ENCODE data around the gene WRNIP1. TPM values are rescaled to one million over a fixed set of nuclear protein-coding genes. Genes with fewer than 3 reads are reported as not detected.
A peak's percentile ranks its signal among the peaks of the same experiment; 100 is the strongest.

Gene WRNIP1
- total and polyA plus RNA-seq, 2 of the 13 experiments (the other 11 are each of a cell fraction or from before 2014, with no cell fraction given): 77.7 to 90.3 TPM

- Histone ChIP-seq H3K4me3 (replicated peaks in 1 of 3; ENCODE audit: insufficient read depth in 1 of 3, low read depth in 2 of 3, low read length in 3 of 3) (no peak overlapping the region), H2AFZ (ENCODE audit: low read length) (no peak overlapping the region), H3K9me3 (ENCODE audit: low read length) (no peaks in the 10 kb centered on the region), H3K27me3 (ENCODE audit: control insufficient read depth in 1 of 2, insufficient read depth in 2 of 2, low read length in 2 of 2) (no peaks in the 10 kb centered on the region), H3K27ac (ENCODE audit: extremely low read length, insufficient read depth, low read length) (no peak overlapping the region), H3K79me2 (ENCODE audit: insufficient read depth, low read length) (no peaks in the 10 kb centered on the region), H3K4me1 (ENCODE audit: insufficient read depth, low read length) (peaks cover 8% of the 10 kb centered on the region), H4K20me1 (ENCODE audit: insufficient read depth, low read length) (no peaks in the 10 kb centered on the region), H3K36me3 (replicated peaks in 1 of 2; ENCODE audit: control insufficient read depth in 1 of 2, insufficient read depth in 2 of 2, low read length in 2 of 2) (peaks cover 0 to 3% of the 10 kb centered on the region in 2 experiments; a peak in 3 of 5 replicates), H3K4me2 (ENCODE audit: low read depth, low read length) (no peak overlapping the region), H3K9ac (ENCODE audit: insufficient read depth, low read depth, low read length) (no peak overlapping the region)
- DNase-seq (ENCODE audit: low spot score) (no peak), FAIRE-seq (no peak), ATAC-seq (no peak)
- peak; percentile 83 for TF ChIP-seq ATF7 (IDR thresholded peaks at IDR 0.05)
- no peak for TF ChIP-seq ATF7 (CRISPR knock-in tag; IDR thresholded peaks at IDR 0.05)
- no peak for TF ChIP-seq ZNF615 (CRISPR knock-in tag; IDR thresholded peaks at IDR 0.05; ENCODE audit: borderline replicate concordance)
- TF ChIP-seq SIX4 (CRISPR knock-in tag; IDR thresholded peaks at IDR 0.05): no peak
- TF ChIP-seq ATF6 (CRISPR knock-in tag; conservative IDR thresholded peaks at IDR 0.05): no peak
- no peak for TF ChIP-seq ZNF737 (CRISPR knock-in tag; IDR thresholded peaks at IDR 0.05; ENCODE audit: borderline replicate concordance)
- no peak for TF ChIP-seq SP4 (CRISPR knock-in tag; IDR thresholded peaks at IDR 0.05)
- no peak for TF ChIP-seq TFE3 (CRISPR knock-in tag; IDR thresholded peaks at IDR 0.05)
- TF ChIP-seq CEBPG (CRISPR knock-in tag; IDR thresholded peaks at IDR 0.05): peak; percentile 50; the same call in 1 of the 2 replicates
- peak; percentile 73 for TF ChIP-seq CEBPB (IDR thresholded peaks at IDR 0.05; ENCODE audit: borderline replicate concordance, low read depth, low read length)
- no TSS peak for BruUV-seq (replicated peaks)
- POLR2A ChIA-PET: interaction anchor here (0.7 to 1.7 kb wide), 3 partner anchors 11 to 162 kb away, joined by 3 to 8 read pairs (median 5); partner anchors contain the start of gene SERPINB1
- CTCF ChIA-PET (ENCODE audit: low intra/inter-chr PET ratio, low total read pairs): no interaction called here
- intact Hi-C loops (cut with micrococcal nuclease; ENCODE audit: unreplicated experiment) (no loop called here), in situ Hi-C loops (cut with HindIII; ENCODE audit: extremely low pct_ligation_motif_present, low pct_unique_long_range_greater_than_20kb) (no loop called here)
- 88% methylated on average over 4 of the region's 4 CpGs for WGBS (ENCODE audit: low lambda C conversion rate)
These were observed 63.4 kb downstream of the WRNIP1 start for GRCh38 chr6:2828629-2829028.

Measured in HepG2 (cell line).